ENCODE measurements around the gene RNF144B.

Gene RNF144B

DNA sequence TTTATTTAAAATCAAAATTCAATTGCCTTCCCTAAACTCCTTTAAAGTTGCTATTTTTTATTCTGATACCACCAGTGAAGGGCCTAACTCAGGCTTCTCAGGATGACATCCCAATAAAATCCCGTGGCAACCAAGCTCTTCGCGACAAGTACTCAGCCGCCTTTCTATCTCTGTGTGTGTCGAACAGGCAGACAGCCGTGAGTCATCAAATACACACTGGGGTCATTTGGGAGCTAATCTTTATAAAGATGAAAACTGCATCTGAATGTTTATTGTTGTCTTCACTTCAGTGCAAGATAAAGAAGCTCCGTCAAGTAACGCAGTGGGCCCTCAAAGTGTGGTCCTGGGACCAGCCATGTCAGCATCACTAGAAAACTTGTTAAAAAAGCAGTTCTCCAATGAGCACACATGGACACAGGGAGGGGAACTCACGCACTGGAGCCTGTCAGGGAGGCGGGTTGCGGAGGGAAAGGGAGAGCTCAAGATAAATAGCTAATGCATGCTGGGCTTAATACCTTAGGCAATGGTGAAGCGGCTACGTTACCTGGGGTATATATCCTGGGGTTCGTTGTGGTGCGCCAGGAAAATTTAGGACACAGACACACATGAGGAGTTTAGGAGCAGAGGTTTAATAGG lies 119.3 kb downstream of the RNF144B start:
- in situ Hi-C loops (cut with HindIII; ENCODE audit: low sequenced_read_pairs): no loop called here

DNA sequence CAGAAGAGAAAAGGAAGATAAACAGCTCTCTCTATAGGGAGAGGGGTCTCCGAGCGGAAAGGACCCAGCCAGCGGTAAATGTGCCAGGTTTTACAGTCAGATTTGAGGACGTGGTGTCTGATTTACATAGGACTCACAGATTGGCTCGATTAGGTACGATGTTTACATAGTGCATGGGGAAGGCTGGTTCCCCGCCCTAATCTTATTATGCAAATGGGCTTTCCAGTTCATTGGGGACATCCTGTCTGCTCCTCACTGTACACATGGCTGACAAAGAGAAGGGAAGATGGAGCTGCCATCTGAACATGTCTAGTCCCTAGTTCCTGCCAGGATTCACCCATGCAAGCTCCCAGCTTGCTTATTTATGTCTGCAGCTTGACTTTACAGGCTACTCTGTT lies 119.9 kb downstream of the RNF144B start:
- in situ Hi-C loops (cut with HindIII; ENCODE audit: low sequenced_read_pairs): no loop called here

DNA sequence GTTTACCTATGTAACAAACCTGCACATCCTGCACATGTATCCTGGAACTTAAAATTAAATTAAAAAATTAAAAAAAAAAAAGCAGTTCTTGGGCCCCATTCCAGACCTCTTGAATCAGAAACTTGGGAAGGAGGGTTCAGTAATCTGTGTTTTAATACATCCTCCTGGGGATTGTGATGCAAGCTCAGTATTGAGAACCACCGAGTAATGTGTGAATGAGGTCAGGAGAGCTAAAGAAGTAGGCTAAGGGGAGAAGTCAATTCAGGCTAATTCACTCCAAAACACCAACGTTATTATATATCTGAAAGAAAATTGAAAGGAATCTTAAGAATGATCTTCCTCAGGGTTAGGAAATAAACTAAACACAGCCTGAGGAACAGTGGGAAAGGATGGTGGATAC lies 120.4 kb downstream of the RNF144B start:
- in situ Hi-C loops (cut with HindIII; ENCODE audit: low sequenced_read_pairs): no loop called here

DNA sequence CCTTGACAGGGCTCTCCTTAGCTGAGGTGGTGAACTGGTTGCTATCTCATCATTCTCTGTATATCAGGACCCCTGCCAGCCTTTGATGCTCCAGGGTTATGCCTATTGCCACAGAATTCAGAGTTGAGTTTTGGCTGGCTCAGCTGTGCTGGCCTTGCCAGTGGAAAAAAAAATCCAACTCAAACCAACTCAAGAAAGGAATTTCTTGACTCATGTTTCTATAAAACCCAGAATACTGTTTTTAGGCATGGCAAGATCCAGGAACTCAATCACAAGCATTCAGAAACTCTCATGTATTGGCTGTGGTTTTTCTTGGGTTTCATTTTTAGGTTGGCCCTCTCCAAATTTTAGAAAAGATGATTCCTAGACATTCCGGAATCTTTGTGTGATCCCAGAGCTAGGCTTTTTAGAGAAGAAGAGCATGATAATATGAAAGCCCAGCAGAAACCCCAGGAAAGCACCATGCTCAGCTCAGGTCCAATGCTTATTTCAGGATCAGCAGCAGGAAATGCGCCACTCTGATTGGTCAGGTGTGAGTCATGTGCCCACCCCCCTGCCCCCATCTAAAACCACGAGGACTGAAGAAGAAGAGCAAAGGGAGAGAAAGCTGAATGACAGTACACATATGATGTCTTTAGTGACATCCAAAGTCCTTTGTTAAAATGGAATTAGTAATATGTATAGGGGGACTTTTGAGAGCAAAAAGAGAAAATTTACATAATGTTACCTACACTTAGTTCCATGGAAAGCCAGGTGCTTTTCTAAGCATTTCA lies 122.9 kb downstream of the RNF144B start:
- in situ Hi-C loops (cut with HindIII; ENCODE audit: low sequenced_read_pairs): no loop called here

DNA sequence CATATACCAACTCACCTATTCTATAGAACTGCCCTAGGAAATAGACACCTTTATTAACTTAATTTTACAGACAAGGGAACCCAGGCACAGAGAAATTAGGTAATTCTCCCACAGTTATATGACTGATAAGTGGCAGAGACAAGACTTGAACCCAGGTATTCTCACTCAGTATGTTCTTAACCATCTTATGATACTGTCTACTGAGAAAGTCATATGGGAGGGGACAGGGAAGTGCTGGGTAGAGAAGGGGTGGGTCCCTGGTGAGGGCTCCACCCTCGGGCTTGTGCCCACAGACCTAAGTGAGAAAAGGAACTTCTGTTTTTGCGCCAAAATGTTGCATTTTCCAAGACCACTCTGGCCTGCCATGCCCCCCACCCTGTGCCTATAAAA lies 123.5 kb downstream of the RNF144B start:
- in situ Hi-C loops (cut with HindIII; ENCODE audit: low sequenced_read_pairs): no loop called here

DNA sequence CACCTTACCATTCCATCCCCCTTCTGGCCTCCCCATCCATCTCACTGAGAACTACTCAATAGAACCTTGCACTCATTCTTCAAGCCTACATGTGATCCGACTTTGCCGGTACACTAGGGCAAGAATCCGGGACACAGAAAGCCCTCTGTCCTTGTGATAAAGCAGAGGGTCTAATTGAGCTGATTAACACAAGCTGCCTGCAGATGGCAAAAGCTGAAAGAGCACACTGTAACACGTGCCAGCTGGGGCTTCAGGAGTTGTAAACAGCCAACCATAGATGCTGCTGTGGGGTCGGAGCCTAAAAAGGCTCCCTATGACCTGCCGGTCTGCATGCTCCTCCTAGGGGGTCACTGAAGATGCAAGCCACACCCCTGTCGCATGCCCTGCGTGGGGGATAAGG lies 124.1 kb downstream of the RNF144B start:
- in situ Hi-C loops (cut with HindIII; ENCODE audit: low sequenced_read_pairs): no loop called here

DNA sequence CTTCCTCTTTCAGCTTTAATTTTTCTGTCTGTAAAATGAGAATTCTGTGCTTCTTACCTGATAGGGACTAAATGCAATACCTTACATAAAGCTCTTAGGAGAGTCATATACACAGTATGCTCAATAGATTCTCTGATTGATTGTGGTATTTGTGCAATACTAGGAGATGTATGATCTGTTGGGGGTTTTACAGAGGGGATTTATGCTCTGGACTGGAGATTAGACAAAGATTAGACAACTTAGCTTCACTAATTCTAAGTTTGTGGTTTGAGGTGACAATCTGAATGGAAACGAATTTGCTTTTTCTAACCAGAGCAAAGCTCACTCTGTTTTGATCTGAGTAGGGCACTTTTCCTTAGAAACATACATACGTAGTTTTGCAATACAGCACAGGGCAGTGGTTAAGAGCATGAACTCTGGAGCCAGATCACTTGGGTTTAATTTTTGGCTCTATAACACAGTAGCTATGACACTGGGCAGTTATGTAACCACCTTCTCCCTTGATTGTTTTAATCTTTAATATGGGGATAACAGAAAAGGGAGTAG lies 126.2 kb downstream of the RNF144B start:
- in situ Hi-C loops (cut with HindIII; ENCODE audit: low sequenced_read_pairs): no loop called here

DNA sequence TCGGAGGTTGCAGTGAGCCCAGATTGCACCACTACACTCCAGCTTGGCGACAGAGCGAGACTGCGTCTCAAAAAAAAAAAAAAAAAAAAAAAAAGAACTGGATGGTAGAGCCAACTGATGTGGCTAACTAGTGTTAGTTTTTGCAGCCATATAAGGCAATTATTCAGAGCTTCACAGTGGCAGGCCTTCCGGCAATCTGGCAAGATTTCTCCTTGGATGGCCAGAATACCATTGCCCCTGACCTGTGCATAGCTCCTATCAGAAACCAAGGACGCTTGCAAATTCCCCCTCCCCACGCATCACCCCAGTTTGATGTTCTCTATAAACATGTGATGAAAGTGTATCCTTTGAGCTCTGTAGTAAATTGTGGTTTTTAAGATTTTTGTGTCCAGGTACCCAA lies 127.0 kb downstream of the RNF144B start:
- in situ Hi-C loops (cut with HindIII; ENCODE audit: low sequenced_read_pairs): no loop called here

DNA sequence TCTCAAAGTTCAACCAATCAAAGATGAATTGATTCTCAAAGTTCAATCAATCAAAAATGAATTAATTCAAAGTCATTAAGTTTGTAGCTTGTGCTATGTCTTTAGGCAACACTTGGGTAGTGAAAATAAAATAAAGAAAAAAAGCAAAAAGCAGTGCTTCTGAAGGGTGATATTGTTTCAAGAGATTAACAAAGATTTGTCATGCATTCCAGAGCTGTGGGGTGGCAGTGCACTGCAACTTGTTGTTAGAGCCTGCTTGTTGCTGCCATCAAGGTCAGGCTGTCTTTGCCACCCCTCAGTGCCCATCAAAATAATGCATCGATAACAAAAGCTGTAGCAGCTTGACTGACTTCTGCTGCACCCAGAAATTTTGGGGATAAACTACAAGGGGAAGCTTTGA lies 128.6 kb downstream of the RNF144B start:
- in situ Hi-C loops (cut with HindIII; ENCODE audit: low sequenced_read_pairs): no loop called here

Data from DLD1 (cell line).